SU-DHL-6 (cell line): ENCODE measurements around the gene SNRNP35.

Experiments
- EZH2phosphoT487 ChIP-seq: fragments of 200-600 bp; sonication (generic), shearing (Covaris generic); conservative IDR thresholded peaks from 2 replicates; pipeline ENCODE4 v1.6.1; 2018; ENCODE audit warnings: mild to moderate bottlenecking, antibody characterized with exemption, low read length, moderate library complexity, mixed read lengths
- TF ChIP-seq, protein P1 (sequence below): fragments of 200-600 bp; sonication (generic); IDR thresholded peaks from one replicate; pipeline ENCODE4 v1.5.1; 2017; ENCODE audit warnings: antibody characterized with exemption, mild to moderate bottlenecking, low read length, moderate library complexity; ENCODE audit not compliant: insufficient read depth, poor library complexity, severe bottlenecking

GRCh38 chr12:123436017-123436964 is 21.6 kb upstream of the SNRNP35 start, which contains the start of gene RILPL2:
- TF ChIP-seq, protein P1, sequence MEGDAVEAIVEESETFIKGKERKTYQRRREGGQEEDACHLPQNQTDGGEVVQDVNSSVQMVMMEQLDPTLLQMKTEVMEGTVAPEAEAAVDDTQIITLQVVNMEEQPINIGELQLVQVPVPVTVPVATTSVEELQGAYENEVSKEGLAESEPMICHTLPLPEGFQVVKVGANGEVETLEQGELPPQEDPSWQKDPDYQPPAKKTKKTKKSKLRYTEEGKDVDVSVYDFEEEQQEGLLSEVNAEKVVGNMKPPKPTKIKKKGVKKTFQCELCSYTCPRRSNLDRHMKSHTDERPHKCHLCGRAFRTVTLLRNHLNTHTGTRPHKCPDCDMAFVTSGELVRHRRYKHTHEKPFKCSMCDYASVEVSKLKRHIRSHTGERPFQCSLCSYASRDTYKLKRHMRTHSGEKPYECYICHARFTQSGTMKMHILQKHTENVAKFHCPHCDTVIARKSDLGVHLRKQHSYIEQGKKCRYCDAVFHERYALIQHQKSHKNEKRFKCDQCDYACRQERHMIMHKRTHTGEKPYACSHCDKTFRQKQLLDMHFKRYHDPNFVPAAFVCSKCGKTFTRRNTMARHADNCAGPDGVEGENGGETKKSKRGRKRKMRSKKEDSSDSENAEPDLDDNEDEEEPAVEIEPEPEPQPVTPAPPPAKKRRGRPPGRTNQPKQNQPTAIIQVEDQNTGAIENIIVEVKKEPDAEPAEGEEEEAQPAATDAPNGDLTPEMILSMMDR = no peak
- TF ChIP-seq EZH2phosphoT487 = no peak
